Endothelial cell of umbilical vein (primary cell): Measurements from ENCODE around the gene SKIC8. TPM values are rescaled to one million over a fixed set of nuclear protein-coding genes. Genes with fewer than 3 reads are reported as not detected.

Experiments used
- BruUV-seq: library from RNA; stranded (reverse); fragments of 400-500 nt; replicated peaks from 2 replicates; lab custom pipeline; 2021; lab: Mats Ljungman, UMichigan
- CTCF ChIA-PET: fragments of 300-600, 350-600 bp; sonication (Branson Sonifier 250); formaldehyde crosslinking; loops from one replicate; lab custom pipeline; 2021; ENCODE audit warnings: antibody characterized with exemption, inconsistent platforms; lab: Charles Lee
- POLR2A ChIA-PET: fragments of 300-600, 350-600 bp; sonication (Branson Sonifier 250); formaldehyde crosslinking; loops from one replicate; lab custom pipeline; 2021; ENCODE audit warnings: antibody characterized with exemption, inconsistent platforms; lab: Charles Lee
- DNase-seq: peaks from one replicate; pipeline ENCODE4 v3.0.0-alpha.2; 2011; ENCODE audit warnings: low read depth, low spot score
- FAIRE-seq: peaks from 2 replicates; lab custom pipeline; 2011; peaks lifted over from hg19 to GRCh38; lab: Jason Lieb, UNC
- H2AFZ ChIP-seq: 2 replicates; pipeline ENCODE4 v1.6.0; 2012; ENCODE audit warnings: low read depth, low read length, control low read depth, inconsistent platforms
- H3K27ac ChIP-seq: 2 replicates; pipeline ENCODE4 v1.5.1; 2011; ENCODE audit warnings: low read depth, mild to moderate bottlenecking, control low read depth, low read length, moderate library complexity; ENCODE audit not compliant: insufficient read depth
- H3K27me3 ChIP-seq, 2 experiments: 2 replicates each; pipeline versions ENCODE4 v1.6.0 to v1.6.1; 2011; ENCODE audit warnings: low read length in 2 of 2, mixed read lengths in 1 of 2; ENCODE audit not compliant: control insufficient read depth in 2 of 2, insufficient read depth in 2 of 2
- H3K36me3 ChIP-seq, 2 experiments: 2 replicates in 1 of 2; 3 replicates in 1 of 2; pipeline ENCODE4 v1.5.1; 2011; ENCODE audit warnings: low read length in 2 of 2, mild to moderate bottlenecking in 1 of 2, moderate library complexity in 1 of 2; ENCODE audit not compliant: control insufficient read depth in 2 of 2, insufficient read depth in 2 of 2; ENCODE audit errors: extremely low read depth in 1 of 2
- H3K4me1 ChIP-seq: 3 replicates; pipeline ENCODE4 v1.5.1; 2011; ENCODE audit warnings: mild to moderate bottlenecking, low read length; ENCODE audit not compliant: control insufficient read depth, insufficient read depth; ENCODE audit errors: extremely low read depth
- H3K4me2 ChIP-seq: 2 replicates; pipeline ENCODE4 v1.6.1; 2011; ENCODE audit warnings: low read length, control low read depth, mixed read lengths; ENCODE audit not compliant: insufficient read depth
- H3K4me3 ChIP-seq, 3 experiments: fragments of 200-600 bp in 1 of 3; sonication (generic), shearing (Covaris generic) in 1 of 3; replicated peaks in 1 of 3; 2 replicates each; pipeline ENCODE4 v1.5.1; 2011 to 2016; ENCODE audit warnings: control low read depth in 3 of 3, low read length in 3 of 3, mild to moderate bottlenecking in 2 of 3, inconsistent platforms in 1 of 3, low read depth in 1 of 3, moderate library complexity in 1 of 3; ENCODE audit not compliant: insufficient read depth in 1 of 3
- H3K79me2 ChIP-seq: 2 replicates; pipeline ENCODE4 v1.6.0; 2012; ENCODE audit warnings: low read length, inconsistent platforms; ENCODE audit not compliant: control insufficient read depth, insufficient read depth
- H3K9ac ChIP-seq: replicated peaks from 2 replicates; pipeline ENCODE3; 2011; ENCODE audit warnings: low read length, control low read depth; ENCODE audit not compliant: insufficient read depth; ENCODE audit errors: extremely low read depth
- H3K9me1 ChIP-seq: replicated peaks from 3 replicates; pipeline ENCODE4 v1.6.0; 2011; ENCODE audit warnings: mild to moderate bottlenecking, low read length; ENCODE audit not compliant: control insufficient read depth, insufficient read depth; ENCODE audit errors: extremely low read depth
- H3K9me3 ChIP-seq: replicated peaks from 2 replicates; pipeline ENCODE4 v1.5.1; 2012; ENCODE audit warnings: low read length, inconsistent platforms; ENCODE audit not compliant: control insufficient read depth, insufficient read depth
- H4K20me1 ChIP-seq: replicated peaks from 2 replicates; pipeline ENCODE3; 2011; ENCODE audit warnings: mild to moderate bottlenecking, low read length; ENCODE audit not compliant: control insufficient read depth, insufficient read depth; ENCODE audit errors: extremely low read depth
- EZH2 ChIP-seq: IDR thresholded peaks from 2 replicates; pipeline ENCODE4 v1.6.1; 2012; ENCODE audit warnings: borderline replicate concordance, low read depth, mild to moderate bottlenecking, moderate library complexity, low read length, inconsistent platforms; ENCODE audit not compliant: severe bottlenecking
- FOS ChIP-seq: IDR thresholded peaks from 2 replicates; pipeline ENCODE4 v1.6.1; 2011; ENCODE audit warnings: mild to moderate bottlenecking, low read length, moderate library complexity, borderline replicate concordance; ENCODE audit not compliant: insufficient read depth
- GATA2 ChIP-seq: IDR thresholded peaks from 2 replicates; pipeline ENCODE4 v1.7.0; 2011; ENCODE audit warnings: low read depth, mild to moderate bottlenecking, moderate library complexity, mixed read lengths, low read length; ENCODE audit not compliant: insufficient read length, insufficient read depth
- JUN ChIP-seq: IDR thresholded peaks from 2 replicates; pipeline ENCODE4 v1.6.1; 2011; ENCODE audit warnings: borderline replicate concordance, low read depth; ENCODE audit not compliant: insufficient read length, insufficient read depth
- MYC ChIP-seq: IDR thresholded peaks from one replicate; pipeline ENCODE4 v1.6.1; 2011; ENCODE audit warnings: mild to moderate bottlenecking, low read depth, low read length
- POLR2A ChIP-seq: IDR thresholded peaks from 2 replicates; pipeline ENCODE4 v1.6.1; 2012; ENCODE audit warnings: low read depth, mild to moderate bottlenecking, control low read depth, low read length
- POLR2AphosphoS5 ChIP-seq: IDR thresholded peaks from 2 replicates; pipeline ENCODE4 v1.6.1; 2012; ENCODE audit warnings: low read depth, mild to moderate bottlenecking, control low read depth, low read length, moderate library complexity; ENCODE audit not compliant: insufficient read depth
- dilution Hi-C: fragments of 300-500 bp; cut with MboI; formaldehyde crosslinking; loops from one replicate; pipeline ENCODE4 v1.15.0; 2019; ENCODE audit warnings: low sequenced_read_pairs; ENCODE audit not compliant: extremely low pct_ligation_motif_present
- intact Hi-C: fragments of 100-400 bp; cut with micrococcal nuclease; formaldehyde crosslinking; loops from one replicate; pipeline ENCODE4 v1.10.0; 2022
- polyA plus RNA-seq, 4 experiments: library from polyadenylated mRNA; depleted of rRNA in 3 of 4; stranded (reverse) in 3 of 4; unstranded in 1 of 4; fragments of >200 nt; gene quantifications; 2 replicates each; pipeline versions ENCODE4 v1.2.1 to v1.2.3, GENCODE V29; 2011 to 2012; ENCODE audit warnings: missing spikeins in 1 of 4
- total RNA-seq: library from RNA; stranded (reverse); gene quantifications from 2 replicates; pipeline ENCODE4 v1.2.3, GENCODE V29; 2021
- TF ChIP-seq, protein P1 (sequence below): IDR thresholded peaks from 2 replicates; pipeline ENCODE4 v1.6.1; 2011; ENCODE audit not compliant: insufficient read depth, insufficient read length
- TF ChIP-seq, protein P2 (sequence below), 2 donors: IDR thresholded peaks; 1 replicate in 1 of 2; 2 replicates in 1 of 2; pipeline ENCODE4 v1.5.1; 2011; ENCODE audit warnings: low read length in 2 of 2, mild to moderate bottlenecking in 2 of 2, moderate library complexity in 2 of 2, control low read depth in 1 of 2, inconsistent platforms in 1 of 2, low read depth in 1 of 2; ENCODE audit not compliant: insufficient read depth in 1 of 2; ENCODE audit errors: extremely low read depth in 1 of 2

SKIC8 gene
- total and polyA plus RNA-seq, 2 donors (not counting 3 experiments of a cell fraction or from before 2014, with no cell fraction given) = 49.7 to 95.0 TPM

DNA sequence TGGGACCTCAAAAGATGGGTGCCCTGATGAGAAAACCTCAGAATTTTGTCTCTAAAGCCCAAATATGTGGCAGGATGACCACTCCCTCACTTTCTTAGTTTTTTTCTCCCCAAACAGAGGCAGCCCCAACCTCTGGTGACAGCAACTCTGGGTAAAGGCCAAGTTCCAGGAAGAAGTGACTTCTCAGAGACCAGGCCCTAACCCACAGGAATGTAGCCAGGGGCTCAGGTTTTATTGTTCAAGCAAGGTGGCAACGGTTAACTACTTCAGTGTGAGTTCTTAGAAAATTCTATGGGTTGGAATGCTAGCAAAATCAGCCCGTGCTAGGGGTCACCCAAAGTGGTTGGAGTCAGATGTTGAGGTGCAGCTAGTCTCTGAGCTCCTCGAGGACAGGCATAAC is 40.2 kb downstream of the SKIC8 start:
- no peaks in the 10 kb centered on the region for H3K79me2 ChIP-seq
- no peaks in the 10 kb centered on the region for H3K9me3 ChIP-seq
- no peaks in the 10 kb centered on the region for H3K4me1 ChIP-seq
- no peaks in the 10 kb centered on the region for H4K20me1 ChIP-seq
- H3K9ac ChIP-seq = no peak overlapping the region
- no peak overlapping the region for H3K4me3 ChIP-seq
- ChIA-PET POLR2A (no interaction called here), CTCF (no interaction called here)
- no peak overlapping the region for H3K4me2 ChIP-seq
- intact Hi-C loops (no loop called here), dilution Hi-C loops (no loop called here)
- no peak for TF ChIP-seq POLR2AphosphoS5
- no peak for TF ChIP-seq FOS
- TF ChIP-seq, protein P1, sequence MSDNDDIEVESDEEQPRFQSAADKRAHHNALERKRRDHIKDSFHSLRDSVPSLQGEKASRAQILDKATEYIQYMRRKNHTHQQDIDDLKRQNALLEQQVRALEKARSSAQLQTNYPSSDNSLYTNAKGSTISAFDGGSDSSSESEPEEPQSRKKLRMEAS = no peak
- no peak for TF ChIP-seq GATA2
- no peak for TF ChIP-seq EZH2
- TF ChIP-seq JUN = no peak
- TF ChIP-seq MYC = no peak
- no peak for TF ChIP-seq POLR2A
- TF ChIP-seq, protein P2, sequence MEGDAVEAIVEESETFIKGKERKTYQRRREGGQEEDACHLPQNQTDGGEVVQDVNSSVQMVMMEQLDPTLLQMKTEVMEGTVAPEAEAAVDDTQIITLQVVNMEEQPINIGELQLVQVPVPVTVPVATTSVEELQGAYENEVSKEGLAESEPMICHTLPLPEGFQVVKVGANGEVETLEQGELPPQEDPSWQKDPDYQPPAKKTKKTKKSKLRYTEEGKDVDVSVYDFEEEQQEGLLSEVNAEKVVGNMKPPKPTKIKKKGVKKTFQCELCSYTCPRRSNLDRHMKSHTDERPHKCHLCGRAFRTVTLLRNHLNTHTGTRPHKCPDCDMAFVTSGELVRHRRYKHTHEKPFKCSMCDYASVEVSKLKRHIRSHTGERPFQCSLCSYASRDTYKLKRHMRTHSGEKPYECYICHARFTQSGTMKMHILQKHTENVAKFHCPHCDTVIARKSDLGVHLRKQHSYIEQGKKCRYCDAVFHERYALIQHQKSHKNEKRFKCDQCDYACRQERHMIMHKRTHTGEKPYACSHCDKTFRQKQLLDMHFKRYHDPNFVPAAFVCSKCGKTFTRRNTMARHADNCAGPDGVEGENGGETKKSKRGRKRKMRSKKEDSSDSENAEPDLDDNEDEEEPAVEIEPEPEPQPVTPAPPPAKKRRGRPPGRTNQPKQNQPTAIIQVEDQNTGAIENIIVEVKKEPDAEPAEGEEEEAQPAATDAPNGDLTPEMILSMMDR (IDR thresholded peaks at IDR 0.05; ENCODE audit: extremely low read depth in 1 of 2, insufficient read depth in 1 of 2, low read depth in 1 of 2, low read length in 2 of 2) = no peak
- FAIRE-seq = no peak
- H3K27me3 ChIP-seq = peaks cover 0 to 3% of the 10 kb centered on the region in 2 experiments
- H3K27ac ChIP-seq = no peak overlapping the region
- no peak overlapping the region for H2AFZ ChIP-seq
- H3K36me3 ChIP-seq = no peaks in the 10 kb centered on the region
- BruUV-seq = no TSS peak
- no peaks in the 10 kb centered on the region for H3K9me1 ChIP-seq
- DNase-seq = no peak
